NCI-H146 treated with DMSO at 0.1 percent for 48 hours (cell line): ENCODE data around the gene FRY.

Experiments
- DNase-seq: peaks from one replicate; lab custom pipeline; 2025; ENCODE audit not compliant: unreplicated experiment; lab: John Stamatoyannopoulos, UW

Gene FRY

GRCh38 chr13:32347651-32348050, 316.1 kb downstream of the FRY start:
- DNase-seq = no peak
